Colonic mucosa (tissue), 4 donors: ENCODE measurements around the gene TMED8. TPM values are rescaled to one million over a fixed set of nuclear protein-coding genes. Genes with fewer than 3 reads are reported as not detected.

Source experiments
- DNase-seq: peaks from one replicate; pipeline ENCODE4 v3.0.0-alpha.2; 2020
- H3K27ac ChIP-seq: fragments of 200-600 bp; one replicate; pipeline ENCODE4 v1.8.0; 2021
- H3K27me3 ChIP-seq: fragments of 200-600 bp; one replicate; pipeline ENCODE4 v1.8.0; 2021
- H3K36me3 ChIP-seq: fragments of 200-600 bp; one replicate; pipeline ENCODE4 v1.8.0; 2021
- H3K4me1 ChIP-seq: fragments of 200-600 bp; one replicate; pipeline ENCODE4 v1.8.0; 2021; ENCODE audit warnings: mild to moderate bottlenecking
- H3K4me3 ChIP-seq: fragments of 200-600 bp; one replicate; pipeline ENCODE4 v1.8.0; 2021
- H3K9ac ChIP-seq, 2 donors: one replicate each; pipeline ENCODE4 v1.7.0; 2013; ENCODE audit warnings: control low read depth in 2 of 2, low read depth in 2 of 2, low read length in 2 of 2
- H3K9me3 ChIP-seq: fragments of 200-600 bp; one replicate; pipeline ENCODE4 v1.8.0; 2021
- intact Hi-C: fragments of 100-400 bp; cut with DNase I; formaldehyde crosslinking; loops from one replicate; pipeline ENCODE4 v1.14.1; 2022
- total RNA-seq, 2 donors: library from RNA; stranded (reverse); fragmentation: NEBNext Ultra II Directional in 1 of 2; extraction: Animal tissue kit (Norgen Biotek cat#: 25700) in 1 of 2; gene quantifications; one replicate each; pipeline ENCODE4 v1.2.1, GENCODE V29; 2021
- TF ChIP-seq, protein P1 (sequence below): fragments of 200-600 bp; IDR thresholded peaks from one replicate; pipeline ENCODE4 v1.8.0; 2022; ENCODE audit warnings: antibody characterized with exemption, mild to moderate bottlenecking
- donor health status: healthy.
- donor health status: DM: no; HTN: no; CAD: no.
- donor health status: DM: no; HTN: no; CAD: no.

The TMED8 gene
- total RNA-seq, 2 donors from 2014 or later = 8.6 to 9.4 TPM

- Histone ChIP-seq H3K9me3 (no peaks in the 10 kb centered on the region), H3K36me3 (no peaks in the 10 kb centered on the region), H3K4me1 (no peaks in the 10 kb centered on the region), H3K27ac (no peak overlapping the region), H3K4me3 (no peak overlapping the region), H3K27me3 (no peaks in the 10 kb centered on the region), H3K9ac (no peak overlapping the region)
- no peak for DNase-seq
- intact Hi-C loops = no loop called here
- TF ChIP-seq, protein P1, sequence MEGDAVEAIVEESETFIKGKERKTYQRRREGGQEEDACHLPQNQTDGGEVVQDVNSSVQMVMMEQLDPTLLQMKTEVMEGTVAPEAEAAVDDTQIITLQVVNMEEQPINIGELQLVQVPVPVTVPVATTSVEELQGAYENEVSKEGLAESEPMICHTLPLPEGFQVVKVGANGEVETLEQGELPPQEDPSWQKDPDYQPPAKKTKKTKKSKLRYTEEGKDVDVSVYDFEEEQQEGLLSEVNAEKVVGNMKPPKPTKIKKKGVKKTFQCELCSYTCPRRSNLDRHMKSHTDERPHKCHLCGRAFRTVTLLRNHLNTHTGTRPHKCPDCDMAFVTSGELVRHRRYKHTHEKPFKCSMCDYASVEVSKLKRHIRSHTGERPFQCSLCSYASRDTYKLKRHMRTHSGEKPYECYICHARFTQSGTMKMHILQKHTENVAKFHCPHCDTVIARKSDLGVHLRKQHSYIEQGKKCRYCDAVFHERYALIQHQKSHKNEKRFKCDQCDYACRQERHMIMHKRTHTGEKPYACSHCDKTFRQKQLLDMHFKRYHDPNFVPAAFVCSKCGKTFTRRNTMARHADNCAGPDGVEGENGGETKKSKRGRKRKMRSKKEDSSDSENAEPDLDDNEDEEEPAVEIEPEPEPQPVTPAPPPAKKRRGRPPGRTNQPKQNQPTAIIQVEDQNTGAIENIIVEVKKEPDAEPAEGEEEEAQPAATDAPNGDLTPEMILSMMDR = no peak
Observed at GRCh38 chr14:77406086-77406485, 29.2 kb upstream of the TMED8 start.

GRCh38 chr14:77403768-77404167 is 26.9 kb upstream of the TMED8 start:
- TF ChIP-seq, protein P1 = no peak
- Histone ChIP-seq H3K9me3 (no peaks in the 10 kb centered on the region), H3K36me3 (no peaks in the 10 kb centered on the region), H3K4me1 (no peaks in the 10 kb centered on the region), H3K4me3 (no peak overlapping the region), H3K27me3 (no peaks in the 10 kb centered on the region), H3K9ac (no peak overlapping the region), H3K27ac (no peak overlapping the region)
- no peak for DNase-seq
- intact Hi-C loops = no loop called here

DNA sequence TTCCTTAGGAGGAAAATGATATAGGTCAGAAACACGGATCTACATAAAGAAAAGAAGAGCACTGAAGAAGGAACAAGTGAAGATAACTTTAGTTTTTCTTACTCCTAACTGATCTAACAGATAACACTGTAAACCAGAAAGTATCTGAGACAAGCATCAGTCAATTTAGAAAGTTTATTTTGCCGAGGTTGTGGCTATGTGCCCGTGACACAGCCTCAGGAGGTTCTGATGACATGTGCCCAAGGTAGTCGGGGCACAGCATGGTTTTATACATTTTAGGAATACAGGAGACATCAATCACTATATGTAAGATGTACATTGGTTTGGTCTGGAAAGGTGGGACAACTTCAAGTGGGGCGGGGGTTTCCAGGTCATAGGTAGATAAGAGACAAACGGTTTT is 23.3 kb upstream of the TMED8 start:
- no peaks in the 10 kb centered on the region for H3K9me3 ChIP-seq
- DNase-seq = no peak
- no peaks in the 10 kb centered on the region for H3K4me1 ChIP-seq
- H3K4me3 ChIP-seq = no peak overlapping the region
- H3K27me3 ChIP-seq = no peaks in the 10 kb centered on the region
- no peak overlapping the region for H3K27ac ChIP-seq
- intact Hi-C loops = no loop called here
- H3K9ac ChIP-seq = no peak overlapping the region
- TF ChIP-seq, protein P1 = no peak
- H3K36me3 ChIP-seq = no peaks in the 10 kb centered on the region

DNA sequence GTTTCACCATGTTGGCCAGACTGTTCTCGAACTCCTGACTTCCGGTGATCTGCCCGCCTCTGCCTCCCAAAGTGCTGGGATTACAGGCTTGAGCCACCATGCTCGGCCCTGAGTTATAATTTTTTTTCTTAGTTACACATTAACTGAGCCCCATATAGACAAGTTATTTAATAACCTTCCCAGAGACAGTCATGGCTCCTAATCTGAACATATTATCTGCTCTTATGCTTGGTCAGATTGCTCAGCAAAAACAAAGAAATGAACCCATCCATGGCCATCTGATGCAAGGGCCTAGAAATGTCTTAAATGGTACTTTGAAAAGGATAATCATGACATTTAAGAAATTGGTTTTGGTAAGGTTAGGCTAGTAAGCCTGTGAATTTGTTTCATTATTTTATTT is 13.3 kb upstream of the TMED8 start:
- no peak for DNase-seq
- Histone ChIP-seq H3K9me3 (no peaks in the 10 kb centered on the region), H3K4me3 (no peak overlapping the region), H3K27ac (no peak overlapping the region), H3K9ac (no peak overlapping the region), H3K4me1 (peaks cover 4% of the 10 kb centered on the region), H3K27me3 (no peaks in the 10 kb centered on the region), H3K36me3 (no peaks in the 10 kb centered on the region)
- intact Hi-C loops = no loop called here
- TF ChIP-seq, protein P1 = no peak

DNA sequence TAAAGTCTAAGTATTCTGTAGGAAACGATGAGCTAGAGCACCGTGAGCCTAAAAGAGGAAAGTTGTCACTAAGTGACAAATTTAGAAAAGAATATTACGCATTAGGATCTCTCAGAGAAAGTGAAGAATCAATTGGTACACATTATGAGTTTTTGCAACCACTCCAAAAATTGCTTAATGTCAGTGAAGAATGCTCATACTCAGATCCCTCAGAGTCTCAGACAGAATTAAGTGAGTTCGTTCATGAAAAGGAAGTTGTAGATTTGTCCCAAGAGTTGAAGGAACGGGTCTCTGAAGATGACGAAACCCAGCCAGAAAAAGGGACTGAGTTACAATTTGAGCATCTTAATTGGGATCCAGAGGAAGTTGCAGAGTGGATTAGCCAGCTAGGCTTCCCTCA is 1.8 kb upstream of the TMED8 start:
- H3K36me3 ChIP-seq = no peaks in the 10 kb centered on the region
- H3K9me3 ChIP-seq = no peaks in the 10 kb centered on the region
- peaks cover 12% of the 10 kb centered on the region for H3K4me1 ChIP-seq
- no peak overlapping the region for H3K27ac ChIP-seq
- TF ChIP-seq, protein P1 = no peak
- no peak overlapping the region for H3K9ac ChIP-seq
- H3K4me3 ChIP-seq = no peak overlapping the region
- intact Hi-C loops = no loop called here
- H3K27me3 ChIP-seq = no peaks in the 10 kb centered on the region
- no peak for DNase-seq

DNA sequence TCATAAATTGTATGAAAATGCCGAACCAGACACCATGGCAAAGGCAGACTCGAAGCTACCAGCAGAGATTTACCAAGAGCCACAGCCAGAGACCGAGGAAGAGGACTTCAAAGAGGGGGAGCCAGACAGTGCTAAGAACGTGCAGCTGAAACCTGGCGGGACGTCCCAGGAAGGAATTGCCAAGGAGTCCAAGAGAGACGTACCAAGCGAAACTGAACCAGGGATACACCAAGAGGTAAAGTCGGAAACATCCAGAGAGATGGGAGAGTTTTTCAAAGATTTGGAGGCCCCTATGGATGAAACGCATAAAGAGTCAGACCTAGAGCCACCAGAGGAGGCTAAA is 579 bp upstream of the TMED8 start:
- H3K9ac ChIP-seq = peak overlapping the region; percentile 82 to 87
- no peaks in the 10 kb centered on the region for H3K27me3 ChIP-seq
- peaks cover 12% of the 10 kb centered on the region for H3K4me1 ChIP-seq
- H3K9me3 ChIP-seq = no peaks in the 10 kb centered on the region
- H3K36me3 ChIP-seq = no peaks in the 10 kb centered on the region
- TF ChIP-seq, protein P1 = no peak
- H3K27ac ChIP-seq = peak overlapping the region; percentile 83
- intact Hi-C loops = no loop called here
- no peak for DNase-seq
- peak overlapping the region; percentile 97 for H3K4me3 ChIP-seq
